GM19438 (cell line): ENCODE data around the gene SUGT1.
"Not testable (repeated sequence)": the region's sequence is repeated elsewhere in the genome, so short reads cannot be mapped to it uniquely, and the experiment has no call there.

ENCODE experiments used
- ATAC-seq: cut with Tn5 transposase; IDR thresholded peaks from one replicate; pipeline ENCODE4 v1.9.1; 2021; ENCODE audit warnings: low read depth; ENCODE audit not compliant: unreplicated experiment

The SUGT1 gene

DNA sequence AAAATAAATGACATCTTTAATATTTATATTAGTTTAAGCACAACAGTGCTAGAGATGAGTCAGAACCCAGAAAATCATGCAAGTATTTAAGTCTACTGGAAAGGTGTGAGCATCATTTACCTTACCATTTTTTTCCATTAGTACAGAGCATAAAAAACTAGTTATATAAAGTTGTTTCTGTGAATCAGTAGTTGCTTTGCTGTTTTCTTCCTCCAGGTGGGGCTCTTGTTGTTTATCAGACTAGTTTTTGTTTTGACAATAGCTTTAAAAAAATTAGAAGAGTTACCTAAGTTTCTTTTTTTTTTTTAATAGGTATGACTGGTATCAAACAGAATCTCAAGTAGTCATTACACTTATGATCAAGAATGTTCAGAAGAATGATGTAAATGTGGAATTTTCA lies 12.7 kb downstream of the SUGT1 start:
- no peak for ATAC-seq

- ATAC-seq, result no peak
These were observed 17.0 kb downstream of the SUGT1 start for GRCh38 chr13:52669677-52670076.

GRCh38 chr13:52670726-52671125 lies 18.1 kb downstream of the SUGT1 start:
- ATAC-seq, result no peak

DNA sequence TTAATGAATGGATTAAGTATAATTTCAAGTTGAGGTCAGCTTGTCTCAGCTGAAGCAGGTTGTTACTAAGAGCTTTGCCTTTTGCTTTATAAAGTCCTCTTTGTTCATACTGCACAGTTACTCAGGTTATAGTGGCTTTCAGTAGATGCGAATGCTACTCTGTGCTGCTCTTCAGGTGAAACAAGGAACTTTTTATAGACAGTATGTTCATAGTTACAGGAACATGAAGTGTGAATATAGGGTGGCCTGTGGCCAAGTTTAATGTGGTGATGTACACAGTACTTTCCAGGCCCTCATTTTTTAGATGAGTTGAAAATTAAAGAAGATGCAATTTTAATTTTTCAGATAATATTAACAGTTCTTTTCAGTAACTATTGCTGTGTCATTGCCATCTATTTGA lies 20.8 kb downstream of the SUGT1 start:
- ATAC-seq, result no peak

GRCh38 chr13:52677823-52678222 lies 25.2 kb downstream of the SUGT1 start:
- ATAC-seq, result no peak

DNA sequence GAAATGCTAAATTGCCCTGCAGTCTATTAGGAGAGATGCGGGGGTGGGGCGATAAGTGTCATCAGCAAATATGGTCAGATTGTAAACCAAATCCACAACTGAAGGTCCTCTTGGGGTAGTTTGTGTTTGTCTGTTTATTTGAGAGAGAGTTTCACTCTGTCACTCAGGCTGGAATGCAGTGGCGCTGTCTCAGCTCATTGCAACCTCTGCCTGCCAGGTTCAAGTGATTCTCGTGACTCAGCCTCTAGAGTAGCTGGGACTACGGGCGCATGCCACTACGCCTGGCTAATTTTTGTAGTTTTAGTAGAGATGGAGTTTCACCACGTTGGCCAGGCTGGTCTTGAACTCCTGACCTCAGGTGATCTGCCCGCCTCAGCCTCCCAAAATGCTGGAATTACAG lies 33.2 kb downstream of the SUGT1 start:
- not testable (repeated sequence) for ATAC-seq

DNA sequence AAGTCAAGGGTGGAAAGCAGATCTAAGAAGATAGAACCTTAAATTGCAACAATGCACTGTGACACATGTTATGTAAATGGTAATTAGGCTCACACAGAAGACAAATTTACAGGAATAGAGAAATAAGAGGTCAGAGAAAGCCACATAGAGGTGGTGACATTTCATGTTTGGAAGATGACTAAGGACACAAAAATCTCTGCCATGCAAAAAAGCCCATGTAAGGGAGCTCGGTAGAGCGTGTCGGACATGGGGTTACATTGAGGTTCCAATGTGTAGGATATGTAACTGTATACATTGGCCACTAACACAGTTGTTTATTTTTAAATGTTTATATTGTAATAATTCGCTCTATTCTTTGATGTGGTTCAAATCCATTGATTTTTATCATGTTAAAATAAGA lies 33.7 kb downstream of the SUGT1 start:
- ATAC-seq, result no peak

- ATAC-seq, result no peak
These were observed 43.2 kb downstream of the SUGT1 start for GRCh38 chr13:52695856-52696255.

DNA sequence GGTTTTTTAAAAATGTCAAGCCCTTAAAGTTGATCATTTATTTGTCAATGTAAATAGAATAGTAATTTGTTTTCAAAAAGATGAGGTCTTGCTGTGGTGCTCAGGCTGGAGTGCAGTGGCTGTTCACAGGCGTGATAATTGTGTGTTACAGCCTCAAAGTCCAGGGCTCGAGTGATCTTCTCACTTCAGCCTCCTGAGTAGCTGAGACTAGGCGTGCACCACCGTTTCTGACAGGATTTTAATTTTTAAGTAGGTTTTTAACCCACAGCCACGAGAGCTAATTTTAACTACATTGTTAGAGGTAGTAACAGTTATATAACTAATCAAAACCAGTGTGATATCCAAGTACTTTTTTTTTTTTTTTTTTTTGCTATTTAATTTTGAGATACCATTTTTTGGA lies 43.9 kb downstream of the SUGT1 start:
- no peak for ATAC-seq

GRCh38 chr13:52701728-52702465 lies 49.3 kb downstream of the SUGT1 start:
- ATAC-seq, result no peak

DNA sequence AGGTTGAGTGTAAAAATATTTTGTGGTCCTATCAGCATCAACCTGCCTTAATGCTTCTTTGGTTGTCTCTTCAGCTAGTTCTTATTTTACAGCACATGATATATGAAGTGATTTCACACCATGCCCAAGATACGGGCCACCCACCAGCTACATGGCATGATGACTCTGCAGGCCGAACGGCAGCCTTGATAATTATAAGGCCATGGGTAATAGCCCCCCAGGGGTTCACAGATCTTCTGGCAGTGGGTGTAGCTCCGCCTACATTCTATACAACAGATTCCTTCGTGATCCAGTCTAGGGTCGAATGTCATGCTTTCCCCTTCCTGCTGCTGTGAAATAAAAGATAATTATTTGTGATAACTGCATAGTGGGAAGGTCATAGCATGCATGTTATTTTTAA lies 50.8 kb downstream of the SUGT1 start:
- no peak for ATAC-seq

DNA sequence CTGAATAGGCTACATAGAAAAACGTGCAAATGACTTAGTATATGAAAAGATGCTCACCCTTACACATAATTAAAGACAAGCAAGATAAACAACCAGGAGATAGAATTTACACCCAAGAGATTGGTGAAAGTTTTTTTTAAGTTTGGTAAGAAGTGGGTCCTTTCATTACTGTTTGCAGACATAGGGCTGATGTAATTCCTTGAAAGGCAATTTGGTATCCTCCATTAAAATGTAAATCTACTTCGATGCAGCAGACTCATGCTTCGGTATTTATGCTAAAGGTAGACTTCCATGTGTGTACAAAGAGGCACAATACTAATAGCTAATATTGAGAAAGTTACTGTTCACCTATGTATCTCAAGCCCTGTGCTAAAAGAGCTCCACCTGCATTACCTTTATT lies 53.4 kb downstream of the SUGT1 start:
- ATAC-seq, result no peak

DNA sequence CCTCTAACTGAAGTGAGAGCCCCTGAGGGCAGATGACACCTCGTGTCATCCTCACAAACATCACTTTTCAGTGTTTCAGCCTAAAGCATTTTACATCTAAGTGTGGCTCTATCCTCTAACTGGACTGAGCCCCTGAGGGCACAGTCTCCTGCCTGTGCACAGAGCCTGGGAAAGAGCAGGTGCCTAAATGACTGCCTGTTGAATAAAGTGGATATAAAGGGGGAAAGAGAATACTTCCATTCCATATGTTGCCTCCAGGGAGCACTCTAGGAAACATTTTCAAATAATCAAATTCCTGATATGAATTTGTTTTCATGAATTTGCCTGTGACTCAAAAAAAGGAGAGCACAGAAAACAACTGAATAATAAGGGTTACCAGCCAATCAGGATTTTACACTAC lies 54.7 kb downstream of the SUGT1 start:
- no peak for ATAC-seq

GRCh38 chr13:52708266-52708665 lies 55.6 kb downstream of the SUGT1 start:
- ATAC-seq, result not testable (repeated sequence)

DNA sequence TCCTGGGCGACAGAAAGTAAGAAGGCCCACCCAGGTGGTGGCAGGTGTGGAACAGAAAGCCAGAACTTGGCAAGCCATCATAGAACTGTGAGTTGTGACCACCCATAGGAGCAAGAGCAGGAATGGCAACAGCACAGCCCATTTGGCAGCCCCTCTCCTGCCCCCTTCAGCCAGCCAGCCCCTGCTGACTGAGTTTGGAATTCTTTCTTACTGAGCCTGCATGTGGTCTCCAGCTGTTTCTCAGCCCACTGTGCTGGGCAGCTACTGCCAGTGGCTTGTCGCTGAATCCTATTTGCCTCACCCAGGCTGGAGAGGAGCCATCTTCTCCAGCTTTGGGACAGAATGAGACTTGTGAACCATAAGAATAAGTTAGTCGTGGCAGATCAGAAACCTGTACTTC lies 58.6 kb downstream of the SUGT1 start:
- ATAC-seq, result no peak

DNA sequence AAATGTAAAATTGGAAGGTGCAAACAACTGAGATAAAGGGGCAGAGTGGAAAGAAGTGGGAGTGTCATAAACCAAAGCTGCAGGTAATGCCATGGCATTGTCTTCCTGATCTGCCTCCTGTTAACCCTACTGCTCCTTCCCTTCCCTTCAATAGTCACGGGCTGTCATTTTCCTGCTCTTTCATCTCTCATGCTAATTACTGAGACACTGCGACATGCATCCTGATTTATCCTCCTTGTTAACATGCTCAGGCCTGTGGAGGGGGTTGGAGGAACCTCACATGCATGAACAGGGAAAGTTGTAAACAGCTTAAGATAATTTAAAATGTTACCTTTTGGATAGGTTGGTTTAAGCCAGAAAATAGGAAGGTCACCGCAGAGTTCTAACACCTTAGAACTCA lies 59.7 kb downstream of the SUGT1 start:
- no peak for ATAC-seq

- no peak for ATAC-seq
These were observed 61.3 kb downstream of the SUGT1 start for GRCh38 chr13:52713894-52714293.

- not testable (repeated sequence) for ATAC-seq
These were observed 68.3 kb downstream of the SUGT1 start for GRCh38 chr13:52720904-52721303.

DNA sequence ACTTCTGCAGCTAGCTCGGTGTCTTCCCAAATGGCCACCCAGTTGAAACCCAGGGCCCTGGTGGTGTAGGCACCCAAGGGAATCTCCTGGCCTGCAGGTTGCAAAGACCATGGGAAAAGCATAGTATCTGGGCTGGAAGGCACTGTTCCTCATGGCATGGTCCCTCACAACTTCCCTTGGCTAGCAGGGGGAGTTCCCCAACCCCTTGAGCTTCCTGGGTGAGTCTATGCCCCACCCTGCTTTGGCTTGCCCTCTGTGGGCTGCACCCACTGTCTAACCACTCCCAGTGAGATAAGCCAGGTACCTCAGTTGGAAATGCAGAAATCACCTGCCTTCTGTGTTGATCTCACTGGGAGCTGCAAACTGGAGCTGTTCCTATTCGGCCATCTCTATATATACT lies 68.7 kb downstream of the SUGT1 start:
- not testable (repeated sequence) for ATAC-seq

DNA sequence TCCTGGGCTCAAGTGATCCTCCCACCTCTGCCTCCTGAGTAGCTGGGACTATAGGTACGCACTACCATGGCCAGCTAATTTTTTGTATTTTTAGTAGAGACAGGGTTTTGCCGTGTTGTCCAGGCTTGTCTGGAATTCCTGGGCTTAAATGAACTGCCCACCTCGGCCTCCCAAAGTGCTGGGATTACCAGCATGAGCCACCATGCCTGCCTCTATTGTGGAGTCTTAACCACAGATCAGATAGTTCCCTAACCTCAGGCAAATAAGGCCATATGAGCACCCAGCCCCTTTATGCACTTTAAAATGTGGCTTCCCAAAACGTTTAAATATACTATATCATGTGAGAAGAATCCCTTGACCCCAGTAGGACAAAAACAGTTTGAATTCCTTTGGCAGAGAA lies 70.5 kb downstream of the SUGT1 start:
- ATAC-seq, result no peak

DNA sequence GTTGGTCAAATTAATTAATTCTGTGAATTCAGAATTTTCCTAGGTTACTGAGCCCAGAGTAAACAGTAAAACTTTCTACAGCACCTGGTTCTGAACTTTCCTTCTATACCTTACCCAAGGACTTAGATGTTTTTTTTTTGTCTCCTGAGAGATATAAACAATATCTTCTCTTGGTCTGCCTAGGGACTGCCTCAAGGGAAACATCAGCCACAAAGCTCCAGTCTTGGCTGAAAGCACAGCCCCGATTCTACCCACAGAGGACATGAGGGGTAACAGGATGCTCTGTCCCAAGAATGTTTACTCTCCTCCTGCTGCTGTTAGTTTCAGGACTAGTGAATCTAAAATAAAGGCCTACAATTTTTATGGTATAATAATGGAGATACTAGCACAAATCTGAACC lies 72.7 kb downstream of the SUGT1 start:
- no peak for ATAC-seq

- ATAC-seq, result no peak
These were observed 73.6 kb downstream of the SUGT1 start for GRCh38 chr13:52726258-52726657.

GRCh38 chr13:52734075-52734623 lies 81.5 kb downstream of the SUGT1 start:
- no peak for ATAC-seq
